GM21723 (cell line): Measurements from ENCODE around the gene CNTNAP2.
A peak's percentile ranks its signal among the peaks of the same experiment; 100 is the strongest.

Experiments used
- ATAC-seq: cut with Tn5 transposase; IDR thresholded peaks from one replicate; pipeline ENCODE4 v1.9.1; 2021; ENCODE audit warnings: mild to moderate bottlenecking, moderate library complexity; ENCODE audit not compliant: unreplicated experiment

Gene CNTNAP2

GRCh38 chr7:148210804-148211325 is 2094.3 kb downstream of the CNTNAP2 start:
- ATAC-seq = no peak

GRCh38 chr7:148211740-148212151 is 2095.1 kb downstream of the CNTNAP2 start:
- no peak for ATAC-seq

GRCh38 chr7:148212731-148213130 is 2096.1 kb downstream of the CNTNAP2 start:
- no peak for ATAC-seq

- ATAC-seq = no peak
Observed at GRCh38 chr7:148214101-148214500, 2097.5 kb downstream of the CNTNAP2 start.

GRCh38 chr7:148218603-148219002 is 2102.0 kb downstream of the CNTNAP2 start:
- no peak for ATAC-seq

GRCh38 chr7:148222721-148223120 is 2106.1 kb downstream of the CNTNAP2 start:
- ATAC-seq = no peak

GRCh38 chr7:148223160-148223559 is 2106.6 kb downstream of the CNTNAP2 start:
- ATAC-seq = no peak

GRCh38 chr7:148223738-148224137 is 2107.1 kb downstream of the CNTNAP2 start:
- ATAC-seq = no peak

GRCh38 chr7:148230296-148230695 is 2113.7 kb downstream of the CNTNAP2 start:
- ATAC-seq = no peak

- ATAC-seq = no peak
Observed at GRCh38 chr7:148230883-148231282, 2114.3 kb downstream of the CNTNAP2 start.

GRCh38 chr7:148232784-148233183 is 2116.2 kb downstream of the CNTNAP2 start:
- ATAC-seq = no peak

- ATAC-seq = no peak
Observed at GRCh38 chr7:148234715-148235114, 2118.1 kb downstream of the CNTNAP2 start.

GRCh38 chr7:148238761-148239325 is 2122.2 kb downstream of the CNTNAP2 start:
- ATAC-seq = no peak

GRCh38 chr7:148241700-148242293 is 2125.2 kb downstream of the CNTNAP2 start:
- ATAC-seq = peak; percentile 17

- ATAC-seq = peak; percentile 93
Observed at GRCh38 chr7:148242294-148242821, 2125.8 kb downstream of the CNTNAP2 start.

- no peak for ATAC-seq
Observed at GRCh38 chr7:148245381-148245780, 2128.8 kb downstream of the CNTNAP2 start.

- ATAC-seq = peak; percentile 87
Observed at GRCh38 chr7:148253629-148254028, 2137.0 kb downstream of the CNTNAP2 start.

- ATAC-seq = no peak
Observed at GRCh38 chr7:148255333-148255732, 2138.7 kb downstream of the CNTNAP2 start.

GRCh38 chr7:148256433-148256832 is 2139.8 kb downstream of the CNTNAP2 start:
- ATAC-seq = no peak

- no peak for ATAC-seq
Observed at GRCh38 chr7:148260599-148260998, 2144.0 kb downstream of the CNTNAP2 start.

- no peak for ATAC-seq
Observed at GRCh38 chr7:148261523-148261922, 2144.9 kb downstream of the CNTNAP2 start.

GRCh38 chr7:148261996-148262688 is 2145.5 kb downstream of the CNTNAP2 start:
- no peak for ATAC-seq
